ENCODE measurements around the gene STIP1.

STIP1 gene

GRCh38 chr11:64141081-64141783, 44.7 kb upstream of the STIP1 start:
- DNase-seq (ENCODE audit: extremely low read depth, insufficient read length) = no peak
- no peak for TF ChIP-seq CTCF (IDR thresholded peaks at IDR 0.05; ENCODE audit: insufficient read depth, low read length, poor library complexity, severe bottlenecking)
- Histone ChIP-seq H3K27me3 (replicated peaks; ENCODE audit: control insufficient read depth, insufficient read depth, low read length) (no peaks in the 10 kb centered on the region; the same call in 1 of the 2 replicates), H3K4me3 (replicated peaks; ENCODE audit: low read depth, low read length) (no peak overlapping the region), H3K36me3 (ENCODE audit: control insufficient read depth, insufficient read depth, low read length) (no peaks in the 10 kb centered on the region)

DNA sequence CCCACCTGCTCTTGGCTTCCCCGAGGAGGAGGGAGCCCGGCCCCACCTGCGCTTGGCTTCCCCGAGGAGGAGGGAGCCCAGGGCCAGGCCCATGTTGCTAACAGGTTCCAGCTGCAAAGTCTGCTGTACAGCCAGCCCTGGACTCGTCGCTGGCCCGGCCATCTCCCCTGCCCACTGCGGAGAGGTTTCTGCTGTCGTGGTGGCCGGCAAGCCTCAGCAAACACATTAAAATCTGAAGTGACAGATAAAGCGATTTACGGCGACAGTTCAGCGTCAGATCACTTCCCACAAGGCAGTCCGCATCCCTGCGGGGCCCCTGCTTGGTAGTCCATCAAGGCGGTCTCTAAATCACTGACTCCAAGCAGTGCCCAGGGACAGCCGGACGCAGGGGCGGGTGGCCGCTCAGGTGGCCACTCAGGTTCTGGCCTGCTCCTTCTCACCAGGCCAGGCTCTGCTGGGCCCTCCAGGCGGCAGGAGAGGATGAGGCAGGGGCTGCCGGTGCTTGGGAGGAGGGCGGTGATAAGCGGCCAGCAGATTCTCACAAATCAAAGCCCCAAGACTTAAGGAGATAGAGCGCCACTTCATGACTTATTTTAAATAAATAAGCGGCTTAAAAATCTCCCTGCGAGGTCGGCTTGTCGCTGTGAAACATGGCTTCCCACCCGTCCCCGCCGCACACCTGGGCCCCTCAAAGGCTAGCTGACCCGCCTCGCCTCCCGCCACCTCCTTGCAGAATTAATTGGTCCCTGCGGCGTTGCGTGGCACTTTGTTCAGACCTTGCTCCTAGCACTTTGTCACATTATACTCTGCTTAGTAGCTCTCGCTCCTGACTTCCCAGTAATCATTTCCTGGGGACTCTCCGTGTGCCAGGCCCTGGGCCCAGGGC, 41.1 kb upstream of the STIP1 start:
- H3K4me3 ChIP-seq (replicated peaks; ENCODE audit: low read depth, low read length) = no peak overlapping the region
- no peak for TF ChIP-seq CTCF (IDR thresholded peaks at IDR 0.05; ENCODE audit: insufficient read depth, low read length, poor library complexity, severe bottlenecking)
- H3K27me3 ChIP-seq (replicated peaks; ENCODE audit: control insufficient read depth, insufficient read depth, low read length) = no peaks in the 10 kb centered on the region; the same call in 1 of the 2 replicates
- H3K36me3 ChIP-seq (ENCODE audit: control insufficient read depth, insufficient read depth, low read length) = no peaks in the 10 kb centered on the region
- DNase-seq (ENCODE audit: extremely low read depth, insufficient read length) = no peak

- Histone ChIP-seq H3K4me3 (replicated peaks; ENCODE audit: low read depth, low read length) (no peak overlapping the region), H3K27me3 (replicated peaks; ENCODE audit: control insufficient read depth, insufficient read depth, low read length) (no peaks in the 10 kb centered on the region; the same call in 1 of the 2 replicates), H3K36me3 (ENCODE audit: control insufficient read depth, insufficient read depth, low read length) (no peaks in the 10 kb centered on the region)
- peak; percentile 33 for DNase-seq (ENCODE audit: extremely low read depth, insufficient read length)
- TF ChIP-seq CTCF (IDR thresholded peaks at IDR 0.05; ENCODE audit: insufficient read depth, low read length, poor library complexity, severe bottlenecking) = peak; percentile 90
Measured at GRCh38 chr11:64146036-64146955, 39.7 kb upstream of the STIP1 start.

DNA sequence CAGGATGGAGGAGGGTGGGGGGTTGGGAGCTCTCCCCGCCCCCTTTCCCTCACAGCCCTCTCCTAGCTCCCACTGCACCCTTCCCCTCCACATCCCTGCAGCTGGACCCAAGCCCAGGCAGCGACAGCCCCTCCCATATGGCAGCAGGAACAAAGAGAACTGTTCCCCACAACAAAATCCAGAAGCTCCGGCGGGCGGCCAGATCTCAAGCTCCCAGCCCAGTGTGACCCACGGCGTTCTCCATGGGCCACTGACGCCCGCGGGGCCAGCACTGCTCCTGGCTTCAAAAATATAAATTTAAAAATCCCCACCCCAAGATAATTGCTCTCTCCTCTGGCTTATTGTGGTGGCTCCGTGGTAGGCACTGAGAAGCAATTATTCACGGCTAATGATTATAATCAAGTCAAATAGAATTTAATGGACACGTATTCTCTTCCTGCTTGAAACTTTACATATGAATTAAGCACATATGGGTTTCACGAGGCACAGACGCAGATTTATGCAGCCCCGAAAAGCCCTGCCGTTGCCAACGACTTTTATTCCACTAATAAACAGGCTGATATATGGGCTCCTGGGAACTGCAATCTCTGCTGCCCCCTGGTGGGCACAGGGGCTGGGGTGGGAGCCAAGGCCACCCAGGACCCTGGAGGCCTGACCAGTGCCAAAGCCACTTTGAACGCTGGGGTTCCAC, 37.6 kb upstream of the STIP1 start:
- Histone ChIP-seq H3K27me3 (replicated peaks; ENCODE audit: control insufficient read depth, insufficient read depth, low read length) (no peaks in the 10 kb centered on the region), H3K4me3 (replicated peaks; ENCODE audit: low read depth, low read length) (no peak overlapping the region), H3K36me3 (ENCODE audit: control insufficient read depth, insufficient read depth, low read length) (no peaks in the 10 kb centered on the region)
- peak; percentile 97 for TF ChIP-seq CTCF (IDR thresholded peaks at IDR 0.05; ENCODE audit: insufficient read depth, low read length, poor library complexity, severe bottlenecking)
- peak; percentile 51 for DNase-seq (ENCODE audit: extremely low read depth, insufficient read length)

Data from GM06990 (cell line).